Activated CD4-positive, CD25-positive, alpha-beta regulatory T cell (primary cell): ENCODE measurements around the gene IL17RC.
"Not testable (repeated sequence)": the region's sequence is repeated elsewhere in the genome, so short reads cannot be mapped to it uniquely, and the experiment has no call there.

Experiments
- DNase-seq, 4 experiments: peaks; one replicate each; lab custom pipeline; 2025; lab: John Stamatoyannopoulos, UW

The IL17RC gene

GRCh38 chr3:9916734-9917680, at the start of gene IL17RC:
IL17RC (plus strand) TSS chr3:9917098; CDS start chr3:9917316, 218 bp downstream.
- DNase-seq, result no peak

GRCh38 chr3:9867106-9867505, 49.8 kb upstream of the IL17RC start:
- DNase-seq, result no peak

GRCh38 chr3:9869955-9870354, 46.9 kb upstream of the IL17RC start:
- no peak for DNase-seq

GRCh38 chr3:9870978-9871377, 45.9 kb upstream of the IL17RC start:
- DNase-seq, result no peak

- not testable (repeated sequence) for DNase-seq
Observed at GRCh38 chr3:9872067-9872466, 44.8 kb upstream of the IL17RC start.

GRCh38 chr3:9875448-9875847, 41.5 kb upstream of the IL17RC start:
- DNase-seq, result no peak

- not testable (repeated sequence) for DNase-seq
Observed at GRCh38 chr3:9876255-9876654, 40.6 kb upstream of the IL17RC start.

GRCh38 chr3:9876991-9877390, 39.9 kb upstream of the IL17RC start:
- DNase-seq, result no peak

GRCh38 chr3:9878700-9879099, 38.2 kb upstream of the IL17RC start:
- no peak for DNase-seq

- DNase-seq, result no peak
Observed at GRCh38 chr3:9879830-9880549, 36.9 kb upstream of the IL17RC start, which contains the start of gene CIDEC. CIDEC (minus strand) TSS chr3:9880253; CDS start chr3:9878486, 1,767 bp downstream.

GRCh38 chr3:9881441-9881840, 35.5 kb upstream of the IL17RC start:
- no peak for DNase-seq

- no peak for DNase-seq
Observed at GRCh38 chr3:9883706-9884554, 33.0 kb upstream of the IL17RC start.

GRCh38 chr3:9884555-9885165, 32.2 kb upstream of the IL17RC start:
- DNase-seq, result no peak

GRCh38 chr3:9886328-9886727, 30.6 kb upstream of the IL17RC start:
- DNase-seq, result no peak

- no peak for DNase-seq
Observed at GRCh38 chr3:9887480-9887879, 29.4 kb upstream of the IL17RC start.

- no peak for DNase-seq
Observed at GRCh38 chr3:9888540-9888939, 28.4 kb upstream of the IL17RC start.

- no peak for DNase-seq
Observed at GRCh38 chr3:9889405-9889804, 27.5 kb upstream of the IL17RC start.

GRCh38 chr3:9890249-9891071, 26.4 kb upstream of the IL17RC start, which contains the start of gene JAGN1:
JAGN1 (plus strand) TSS chr3:9890610; CDS start chr3:9890723, 113 bp downstream.
- peak; percentile 80 to 90 (median 86) for DNase-seq

- no peak for DNase-seq
Observed at GRCh38 chr3:9891072-9891622, 25.8 kb upstream of the IL17RC start.

GRCh38 chr3:9893739-9894138, 23.2 kb upstream of the IL17RC start:
- no peak for DNase-seq
